ENCODE data around the gene SLK. TPM values are rescaled to one million over a fixed set of nuclear protein-coding genes. Genes with fewer than 3 reads are reported as not detected.

The SLK gene
- total and polyA plus RNA-seq, 12 donors, result 6.7 to 75.4 (median 30.6) TPM

GRCh38 chr10:104057717-104058116 lies 90.8 kb downstream of the SLK start:
- Histone ChIP-seq H3K27ac (no peak overlapping the region), H3K36me3 (replicated peaks in 1 of 2) (no peaks in the 10 kb centered on the region), H3K9me3 (replicated peaks in 1 of 3) (no peaks in the 10 kb centered on the region), H3K4me1 (replicated peaks in 1 of 2) (no peaks in the 10 kb centered on the region), H3K27me3 (no peaks in the 10 kb centered on the region), H3K4me3 (no peak overlapping the region)
- WGBS, 4 donors, result 79 to 86% (median 84%) methylated on average over 4 to 6 of the region's 6 CpGs
- intact Hi-C loops (cut with DNase I), result no loop called here
- TF ChIP-seq CTCF (IDR thresholded peaks at IDR 0.05) (no peak), POLR2A (IDR thresholded peaks at IDR 0.05) (no peak)
- DNase-seq, result no peak

- no peak overlapping the region for H3K27ac ChIP-seq
- H3K4me1 ChIP-seq (replicated peaks in 1 of 2), result no peaks in the 10 kb centered on the region
- 78 to 85% (median 84%) methylated on average over 4 of the region's 4 CpGs for WGBS, 4 donors
- H3K36me3 ChIP-seq (replicated peaks in 1 of 2), result no peaks in the 10 kb centered on the region
- H3K4me3 ChIP-seq, result no peak overlapping the region
- DNase-seq, result no peak
- intact Hi-C loops (cut with DNase I), result no loop called here
- no peaks in the 10 kb centered on the region for H3K27me3 ChIP-seq
- TF ChIP-seq POLR2A (IDR thresholded peaks at IDR 0.05) (no peak), CTCF (IDR thresholded peaks at IDR 0.05) (no peak)
- H3K9me3 ChIP-seq (replicated peaks in 1 of 3), result no peaks in the 10 kb centered on the region
Measured at GRCh38 chr10:104059364-104059763, 92.4 kb downstream of the SLK start.

- Histone ChIP-seq H3K9me3 (replicated peaks in 1 of 3) (no peaks in the 10 kb centered on the region), H3K4me1 (replicated peaks in 1 of 2) (peaks cover 5 to 7% of the 10 kb centered on the region in 2 donors), H3K27ac (no peak overlapping the region), H3K36me3 (replicated peaks in 1 of 2) (no peaks in the 10 kb centered on the region), H3K4me3 (no peak overlapping the region), H3K27me3 (no peaks in the 10 kb centered on the region)
- TF ChIP-seq CTCF (IDR thresholded peaks at IDR 0.05), result no peak
- no peak for TF ChIP-seq POLR2A (IDR thresholded peaks at IDR 0.05)
- no peak for DNase-seq
- WGBS, 4 donors, result 89 to 100% (median 97%) methylated on average over 4 to 6 of the region's 6 CpGs
- intact Hi-C loops (cut with DNase I), result no loop called here
Measured at GRCh38 chr10:104061196-104061595, 94.3 kb downstream of the SLK start.

- no peak for DNase-seq
- Histone ChIP-seq H3K27me3 (no peaks in the 10 kb centered on the region), H3K4me3 (no peak overlapping the region), H3K36me3 (replicated peaks in 1 of 2) (no peaks in the 10 kb centered on the region), H3K9me3 (replicated peaks in 1 of 3) (no peaks in the 10 kb centered on the region), H3K27ac (no peak overlapping the region), H3K4me1 (replicated peaks in 1 of 2) (peaks cover 7% of the 10 kb centered on the region in 2 donors)
- TF ChIP-seq POLR2A (IDR thresholded peaks at IDR 0.05) (no peak), CTCF (IDR thresholded peaks at IDR 0.05) (no peak)
- 55 to 60% (median 57%) methylated on average over 1 of the region's 1 CpG for WGBS, 4 donors
- intact Hi-C loops (cut with DNase I), result no loop called here
Measured at GRCh38 chr10:104065748-104066147, 98.8 kb downstream of the SLK start.
